Testis (tissue), 3 donors: ENCODE data around the gene SPRR3. TPM values are rescaled to one million over a fixed set of nuclear protein-coding genes. Genes with fewer than 3 reads are reported as not detected.

Source experiments
- DNase-seq: peaks from one replicate; pipeline ENCODE4 v3.0.0-alpha.2; 2019
- H3K27ac ChIP-seq, 2 donors: fragments of 200-600 bp; sonication (generic); one replicate each; pipeline ENCODE4 v1.5.1; 2019
- H3K27me3 ChIP-seq: fragments of 200-600 bp; sonication (generic); one replicate; pipeline ENCODE4 v1.5.1; 2019
- H3K36me3 ChIP-seq: fragments of 200-600 bp; sonication (generic); one replicate; pipeline ENCODE4 v1.5.1; 2017; ENCODE audit warnings: low read depth; ENCODE audit errors: missing control alignments
- H3K4me1 ChIP-seq: fragments of 200-600 bp; sonication (generic); one replicate; pipeline ENCODE4 v1.5.1; 2019
- H3K4me3 ChIP-seq, 2 donors: fragments of 200-600 bp; sonication (generic); one replicate each; pipeline ENCODE4 v1.5.1; 2017 to 2019
- H3K9me3 ChIP-seq: fragments of 200-600 bp; sonication (generic); one replicate; pipeline ENCODE4 v1.5.1; 2017
- CTCF ChIP-seq, 3 experiments: fragments of 450-650 bp in 2 of 3; fragments of 200-600 bp in 1 of 3; sonication (generic) in 1 of 3; IDR thresholded peaks; one replicate each; pipeline ENCODE4 v1.5.1; 2016 to 2019; ENCODE audit warnings: antibody characterized with exemption in 3 of 3, mild to moderate bottlenecking in 2 of 3, moderate library complexity in 1 of 3
- POLR2A ChIP-seq: fragments of 450-650 bp; IDR thresholded peaks from one replicate; pipeline ENCODE4 v1.6.1; 2017; ENCODE audit warnings: antibody characterized with exemption, mild to moderate bottlenecking, moderate library complexity
- WGBS, 2 donors: methylation state at CpG; one replicate each; pipeline ENCODE4 v1.1.5; 2018; 5-methylcytosine and 5-hydroxymethylcytosine counted together
- intact Hi-C: fragments of 100-400 bp; cut with DNase I; formaldehyde crosslinking; loops from one replicate; pipeline ENCODE4 v1.15.1; 2023; ENCODE audit warnings: low total_unique reads
- polyA plus RNA-seq: library from polyadenylated mRNA; stranded (reverse); fragments of 350-450 nt; fragmentation: Illumina TruSeq; extraction: RNeasy Lipid Tissue Mini Kit (QIAGEN cat#74804); gene quantifications from one replicate; pipeline ENCODE4 v1.2.3, GENCODE V29; 2014; ENCODE audit warnings: low read depth, low replicate concordance; ENCODE audit not compliant: insufficient read depth
- total RNA-seq, 2 donors: library from RNA; depleted of rRNA; stranded (reverse); fragments of >200 nt; gene quantifications; one replicate each; pipeline ENCODE4 v1.2.3, GENCODE V29; 2016

Gene SPRR3
- total and polyA plus RNA-seq, 3 donors from 2014 or later, result not detected

- H3K36me3 ChIP-seq, result no peaks in the 10 kb centered on the region
- intact Hi-C loops, result no loop called here
- no peak overlapping the region for H3K4me3 ChIP-seq
- DNase-seq, result no peak
- no peak overlapping the region for H3K27ac ChIP-seq
- no peaks in the 10 kb centered on the region for H3K9me3 ChIP-seq
- 78 to 82% methylated on average over 1 of the region's 1 CpG for WGBS, 2 donors
- TF ChIP-seq POLR2A (no peak), CTCF (IDR thresholded peaks at IDR 0.05) (no peak)
- H3K27me3 ChIP-seq, result no peaks in the 10 kb centered on the region
- H3K4me1 ChIP-seq, result no peaks in the 10 kb centered on the region
Observed at GRCh38 chr1:152964536-152964935, 37.0 kb upstream of the SPRR3 start.

GRCh38 chr1:152965853-152966252, 35.7 kb upstream of the SPRR3 start:
- Histone ChIP-seq H3K4me1 (no peaks in the 10 kb centered on the region), H3K4me3 (no peak overlapping the region), H3K27me3 (no peaks in the 10 kb centered on the region), H3K9me3 (no peaks in the 10 kb centered on the region), H3K27ac (no peak overlapping the region), H3K36me3 (no peaks in the 10 kb centered on the region)
- no peak for DNase-seq
- intact Hi-C loops, result no loop called here
- WGBS, 2 donors, result 92 to 96% methylated on average over 3 to 4 of the region's 4 CpGs
- TF ChIP-seq CTCF (IDR thresholded peaks at IDR 0.05), result no peak
- no peak for TF ChIP-seq POLR2A

DNA sequence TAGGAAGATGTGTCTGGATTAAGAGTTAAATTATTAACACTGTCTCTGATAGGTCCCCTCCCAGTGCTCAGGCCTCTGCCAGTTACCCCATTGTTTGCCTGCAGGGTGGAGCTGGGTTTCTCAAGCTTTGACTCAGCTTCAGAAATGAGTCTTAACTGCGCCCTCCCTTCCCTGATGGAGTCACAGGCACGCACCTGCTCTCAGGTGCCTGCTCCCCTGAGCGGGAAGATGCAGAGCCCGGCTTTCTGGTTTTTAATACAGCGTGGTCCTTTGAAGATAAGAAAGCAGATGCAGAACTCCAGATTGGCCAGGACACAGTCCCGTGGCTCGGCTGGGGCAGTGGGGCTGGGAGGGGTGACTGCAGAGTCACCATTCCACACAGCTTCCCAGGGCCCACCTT, 34.3 kb upstream of the SPRR3 start:
- Histone ChIP-seq H3K4me3 (no peak overlapping the region), H3K9me3 (no peaks in the 10 kb centered on the region), H3K27me3 (no peaks in the 10 kb centered on the region), H3K4me1 (no peaks in the 10 kb centered on the region), H3K27ac (no peak overlapping the region), H3K36me3 (no peaks in the 10 kb centered on the region)
- intact Hi-C loops, result no loop called here
- WGBS, 2 donors, result 70 to 88% methylated on average over 6 to 7 of the region's 7 CpGs
- no peak for DNase-seq
- no peak for TF ChIP-seq POLR2A
- TF ChIP-seq CTCF (IDR thresholded peaks at IDR 0.05), result no peak

- Histone ChIP-seq H3K27me3 (no peaks in the 10 kb centered on the region), H3K9me3 (no peaks in the 10 kb centered on the region), H3K4me3 (no peak overlapping the region), H3K4me1 (no peaks in the 10 kb centered on the region), H3K27ac (no peak overlapping the region), H3K36me3 (no peaks in the 10 kb centered on the region)
- DNase-seq, result no peak
- intact Hi-C loops, result no loop called here
- TF ChIP-seq POLR2A (no peak), CTCF (IDR thresholded peaks at IDR 0.05) (no peak)
- 58 to 66% methylated on average over 2 of the region's 2 CpGs for WGBS, 2 donors
Observed at GRCh38 chr1:152968248-152968647, 33.3 kb upstream of the SPRR3 start.

DNA sequence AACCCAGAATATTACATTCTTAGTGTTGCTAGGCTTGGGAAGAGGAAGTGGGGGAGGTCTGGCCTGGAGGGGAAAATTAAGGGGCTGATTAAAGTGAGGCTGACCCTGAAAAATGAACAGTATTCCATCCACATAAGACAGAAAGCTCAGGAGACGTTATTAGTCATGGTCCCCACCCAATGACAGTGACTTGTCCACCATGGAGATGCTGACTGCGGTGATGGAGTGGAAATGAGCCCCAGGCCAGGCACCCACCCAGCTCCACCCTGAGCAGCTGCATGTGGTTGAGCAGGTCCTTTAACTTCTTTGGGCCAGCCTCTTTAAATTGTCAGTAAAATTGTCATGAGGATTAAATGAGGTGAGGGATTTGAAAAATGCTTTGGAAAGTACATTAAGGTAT, 32.5 kb upstream of the SPRR3 start:
- Histone ChIP-seq H3K9me3 (no peaks in the 10 kb centered on the region), H3K4me1 (no peaks in the 10 kb centered on the region), H3K36me3 (no peaks in the 10 kb centered on the region), H3K4me3 (no peak overlapping the region), H3K27ac (no peak overlapping the region), H3K27me3 (no peaks in the 10 kb centered on the region)
- no peak for DNase-seq
- WGBS, 2 donors, result 88 to 94% methylated on average over 2 of the region's 2 CpGs
- TF ChIP-seq POLR2A, result no peak
- no peak for TF ChIP-seq CTCF (IDR thresholded peaks at IDR 0.05)
- intact Hi-C loops, result no loop called here
